H9 (cell line): ENCODE data around the gene GPR15LG. TPM values are rescaled to one million over a fixed set of nuclear protein-coding genes. Genes with fewer than 3 reads are reported as not detected.

ENCODE experiments used
- DNase-seq: peaks from one replicate; pipeline ENCODE4 v3.0.0-alpha.2; 2017
- H2AFZ ChIP-seq: one replicate; pipeline ENCODE4 v1.6.1; 2013; ENCODE audit warnings: mild to moderate bottlenecking, low read length, control low read depth, moderate library complexity
- H2AK5ac ChIP-seq: 2 replicates; pipeline ENCODE4 v1.6.1; 2013; ENCODE audit warnings: low read length, control low read depth, mixed read lengths; ENCODE audit not compliant: insufficient read length
- H2BK120ac ChIP-seq: one replicate; pipeline ENCODE4 v1.6.1; 2013; ENCODE audit warnings: low read depth, mild to moderate bottlenecking, low read length, control low read depth, inconsistent platforms; ENCODE audit not compliant: poor library complexity, severe bottlenecking
- H2BK12ac ChIP-seq: 2 replicates; pipeline ENCODE4 v1.6.1; 2013; ENCODE audit warnings: low read length, control low read depth, mixed read lengths, low read depth; ENCODE audit not compliant: insufficient read length
- H2BK15ac ChIP-seq: 2 replicates; pipeline ENCODE4 v1.6.1; 2013; ENCODE audit warnings: low read depth, low read length, control low read depth
- H2BK20ac ChIP-seq: one replicate; pipeline ENCODE4 v1.6.1; 2013; ENCODE audit warnings: low read depth, mild to moderate bottlenecking, low read length, control low read depth, inconsistent platforms; ENCODE audit not compliant: poor library complexity, severe bottlenecking
- H2BK5ac ChIP-seq: 2 replicates; pipeline ENCODE4 v1.6.1; 2013; ENCODE audit warnings: low read length, control low read depth, mixed read lengths; ENCODE audit not compliant: insufficient read length
- H3K14ac ChIP-seq: 2 replicates; pipeline ENCODE4 v1.6.1; 2013; ENCODE audit warnings: low read length, control low read depth; ENCODE audit not compliant: insufficient read depth
- H3K18ac ChIP-seq: 2 replicates; pipeline ENCODE4 v1.6.1; 2013; ENCODE audit warnings: low read depth, mild to moderate bottlenecking, mixed read lengths, low read length, control low read depth; ENCODE audit not compliant: insufficient read length
- H3K23ac ChIP-seq: 2 replicates; pipeline ENCODE4 v1.6.1; 2013; ENCODE audit warnings: low read length, control low read depth, mixed read lengths, low read depth; ENCODE audit not compliant: insufficient read length
- H3K23me2 ChIP-seq: 2 replicates; pipeline ENCODE4 v1.6.1; 2013; ENCODE audit warnings: low read depth, mild to moderate bottlenecking, mixed read lengths, low read length, control low read depth; ENCODE audit not compliant: insufficient read length, poor library complexity, severe bottlenecking
- H3K27ac ChIP-seq: 2 replicates; pipeline ENCODE4 v1.5.1; 2013; ENCODE audit warnings: low read length, control low read depth, mixed read lengths, low read depth; ENCODE audit not compliant: insufficient read length
- H3K27me3 ChIP-seq: 2 replicates; pipeline ENCODE4 v1.6.1; 2013; ENCODE audit warnings: low read length, control low read depth, inconsistent platforms; ENCODE audit not compliant: insufficient read depth
- H3K4ac ChIP-seq: 2 replicates; pipeline ENCODE4 v1.6.1; 2013; ENCODE audit warnings: low read depth, mild to moderate bottlenecking, control low read depth, inconsistent platforms, low read length, moderate library complexity
- H3K4me1 ChIP-seq: 2 replicates; pipeline ENCODE4 v1.6.1; 2013; ENCODE audit warnings: low read length, control low read depth, inconsistent platforms; ENCODE audit not compliant: insufficient read depth
- H3K4me2 ChIP-seq: 2 replicates; pipeline ENCODE4 v1.6.1; 2013; ENCODE audit warnings: low read length, control low read depth, mixed read lengths; ENCODE audit not compliant: insufficient read length, insufficient read depth
- H3K56ac ChIP-seq: 2 replicates; pipeline ENCODE4 v1.6.1; 2013; ENCODE audit warnings: low read depth, mild to moderate bottlenecking, mixed read lengths, low read length, control low read depth; ENCODE audit not compliant: insufficient read length
- H3K79me1 ChIP-seq: 2 replicates; pipeline ENCODE4 v1.6.1; 2013; ENCODE audit warnings: low read depth, mild to moderate bottlenecking, moderate library complexity, low read length, control low read depth, inconsistent platforms; ENCODE audit not compliant: insufficient read depth, poor library complexity, severe bottlenecking
- H3K79me2 ChIP-seq: 2 replicates; pipeline ENCODE4 v1.6.1; 2013; ENCODE audit warnings: low read length, control low read depth, inconsistent platforms; ENCODE audit not compliant: insufficient read depth
- H3K9ac ChIP-seq: 2 replicates; pipeline ENCODE4 v1.6.1; 2013; ENCODE audit warnings: low read length, control low read depth, mixed read lengths; ENCODE audit not compliant: insufficient read length; ENCODE audit errors: extremely low read depth
- H3K9me3 ChIP-seq: one replicate; pipeline ENCODE4 v1.6.1; 2013; ENCODE audit warnings: low read depth, low read length, inconsistent platforms; ENCODE audit not compliant: control insufficient read depth
- H3T11ph ChIP-seq: one replicate; pipeline ENCODE4 v1.6.1; 2013; ENCODE audit warnings: mild to moderate bottlenecking, low read length, control low read depth, inconsistent platforms
- H4K20me1 ChIP-seq: one replicate; pipeline ENCODE4 v1.6.1; 2013; ENCODE audit not compliant: control insufficient read depth, insufficient read length, insufficient read depth
- H4K5ac ChIP-seq: 2 replicates; pipeline ENCODE4 v1.6.1; 2013; ENCODE audit warnings: low read depth, mild to moderate bottlenecking, mixed read lengths, low read length, control low read depth; ENCODE audit not compliant: insufficient read length
- H4K8ac ChIP-seq: replicated peaks from 2 replicates; pipeline ENCODE4 v1.6.1; 2013; ENCODE audit warnings: low read length, control low read depth, mixed read lengths, low read depth; ENCODE audit not compliant: insufficient read length
- H4K91ac ChIP-seq: 2 replicates; pipeline ENCODE4 v1.6.1; 2013; ENCODE audit warnings: low read depth, mild to moderate bottlenecking, moderate library complexity, mixed read lengths, low read length, control low read depth; ENCODE audit not compliant: insufficient read length
- H3K27ac Mint-ChIP-seq, 3 experiments: 2 replicates in 2 of 3; 3 replicates in 1 of 3; pipeline ENCODE4 v1.8.0; 2020 to 2021; ENCODE audit warnings: mixed read lengths in 3 of 3, mild to moderate bottlenecking in 1 of 3, moderate library complexity in 1 of 3
- H3K27me3 Mint-ChIP-seq: 2 replicates; pipeline ENCODE4 v1.8.0; 2021; ENCODE audit warnings: low read depth, mild to moderate bottlenecking, moderate library complexity, mixed read lengths
- H3K36me3 Mint-ChIP-seq, 3 experiments: 2 replicates in 2 of 3; 3 replicates in 1 of 3; pipeline ENCODE4 v1.8.0; 2020 to 2021; ENCODE audit warnings: low read depth in 3 of 3, mixed read lengths in 3 of 3; ENCODE audit not compliant: insufficient read depth in 1 of 3
- H3K4me1 Mint-ChIP-seq, 2 experiments: 2 replicates each; pipeline ENCODE4 v1.8.0; 2020; ENCODE audit warnings: mixed read lengths in 2 of 2
- H3K4me3 Mint-ChIP-seq, 2 experiments: 2 replicates in 1 of 2; 3 replicates in 1 of 2; pipeline ENCODE4 v1.8.0; 2020 to 2021; ENCODE audit warnings: mild to moderate bottlenecking in 2 of 2, mixed read lengths in 2 of 2, moderate library complexity in 1 of 2
- H3K9me3 Mint-ChIP-seq, 2 experiments: 2 replicates in 1 of 2; 3 replicates in 1 of 2; pipeline ENCODE4 v1.8.0; 2020; ENCODE audit warnings: mild to moderate bottlenecking in 2 of 2, mixed read lengths in 2 of 2, moderate library complexity in 1 of 2
- CTCF ChIP-seq: fragments of 200-600 bp; sonication (generic); conservative IDR thresholded peaks from 3 replicates; pipeline ENCODE4 v1.8.0; 2021; ENCODE audit warnings: antibody characterized with exemption, mild to moderate bottlenecking
- WGBS: extraction: QIAGEN DNeasy Blood & Tissue Kit; methylation state at CpG from one replicate; pipeline ENCODE4 v1.1.7; 2013; ENCODE audit warnings: missing lambda C conversion rate, low lambda C conversion rate, mixed read lengths; ENCODE audit not compliant: insufficient read length; ENCODE audit errors: extremely low coverage; 5-methylcytosine and 5-hydroxymethylcytosine counted together
- total RNA-seq: library from RNA; stranded (reverse); gene quantifications from 2 replicates; pipeline ENCODE4 v1.2.1, GENCODE V29; 2021

Gene GPR15LG
- total RNA-seq, 1 experiment from 2014 or later = not detected

- Histone ChIP-seq H4K8ac (no peak overlapping the region), H3K23me2 (no peaks in the 10 kb centered on the region), H2BK120ac (no peak overlapping the region), H3K4me1 (peaks cover 3% of the 10 kb centered on the region; the same call in 1 of the 2 replicates), H3K27ac (no peak overlapping the region), H3K79me2 (no peaks in the 10 kb centered on the region), H3K4ac (no peak overlapping the region), H4K5ac (no peak overlapping the region), H2AK5ac (no peak overlapping the region), H4K91ac (no peak overlapping the region), H3K79me1 (no peaks in the 10 kb centered on the region), H3K18ac (no peak overlapping the region), H3K56ac (no peak overlapping the region), H2BK15ac (no peak overlapping the region), H3K4me2 (no peak overlapping the region), H4K20me1 (no peaks in the 10 kb centered on the region), H3K9me3 (no peaks in the 10 kb centered on the region), H3T11ph (no peak overlapping the region), H2BK5ac (no peak overlapping the region), H2BK20ac (no peak overlapping the region), H3K14ac (no peak overlapping the region), H3K27me3 (no peaks in the 10 kb centered on the region; the same call in 1 of the 2 replicates), H3K9ac (no peak overlapping the region), H2BK12ac (no peak overlapping the region), H3K23ac (no peak overlapping the region), H2AFZ (no peak overlapping the region)
- Mint-ChIP-seq H3K27ac (peak overlapping the region in 1 of 3 experiments; percentile 30; a peak in 2 of 7 replicates), H3K36me3 (peaks cover 0 to 8% (median 3%) of the 10 kb centered on the region in 3 experiments; a peak in 4 of 7 replicates), H3K4me3 (no peak overlapping the region), H3K27me3 (peaks cover 3% of the 10 kb centered on the region), H3K9me3 (peaks cover 7 to 10% of the 10 kb centered on the region in 2 experiments; a peak in 4 of 5 replicates), H3K4me1 (no peaks in the 10 kb centered on the region)
- no peak for TF ChIP-seq CTCF
- DNase-seq = peak; percentile 26
- whole genome bisulfite sequencing = no CpG with 5 or more reads among the region's 4 CpGs
These were observed 3.4 kb downstream of the GPR15LG start for GRCh38 chr10:84176836-84177474.
